ENCODE results near the gene PLXNA4.

Gene PLXNA4

GRCh38 chr7:132533916-132534315, 42.4 kb downstream of the PLXNA4 start:
- no peak for DNase-seq

- DNase-seq = no peak
Measured at GRCh38 chr7:132532281-132532680, 44.0 kb downstream of the PLXNA4 start.

- DNase-seq = no peak
Measured at GRCh38 chr7:132531562-132531961, 44.7 kb downstream of the PLXNA4 start.

- DNase-seq = no peak
Measured at GRCh38 chr7:132528695-132529094, 47.6 kb downstream of the PLXNA4 start.

- no peak for DNase-seq
Measured at GRCh38 chr7:132527467-132528410, 48.5 kb downstream of the PLXNA4 start.

- no peak for DNase-seq
Measured at GRCh38 chr7:132526111-132526740, 50.0 kb downstream of the PLXNA4 start.

GRCh38 chr7:132521423-132521822, 54.8 kb downstream of the PLXNA4 start:
- DNase-seq = no peak

GRCh38 chr7:132520591-132521280, 55.5 kb downstream of the PLXNA4 start:
- DNase-seq = no peak

- no peak for DNase-seq
Measured at GRCh38 chr7:132519936-132520335, 56.3 kb downstream of the PLXNA4 start.

GRCh38 chr7:132518839-132519173, 57.5 kb downstream of the PLXNA4 start:
- DNase-seq = no peak

- no peak for DNase-seq
Measured at GRCh38 chr7:132518102-132518838, 58.0 kb downstream of the PLXNA4 start.

- DNase-seq = no peak
Measured at GRCh38 chr7:132516042-132516840, 60.0 kb downstream of the PLXNA4 start.

GRCh38 chr7:132515181-132515580, 61.1 kb downstream of the PLXNA4 start:
- no peak for DNase-seq

- DNase-seq = no peak
Measured at GRCh38 chr7:132514430-132514829, 61.8 kb downstream of the PLXNA4 start.

GRCh38 chr7:132511921-132512320, 64.3 kb downstream of the PLXNA4 start:
- DNase-seq = no peak

- DNase-seq = no peak
Measured at GRCh38 chr7:132511387-132511786, 64.9 kb downstream of the PLXNA4 start.

- DNase-seq = no peak
Measured at GRCh38 chr7:132509643-132510042, 66.6 kb downstream of the PLXNA4 start.

- no peak for DNase-seq
Measured at GRCh38 chr7:132508724-132509353, 67.4 kb downstream of the PLXNA4 start.

- no peak for DNase-seq
Measured at GRCh38 chr7:132504852-132505251, 71.4 kb downstream of the PLXNA4 start.

GRCh38 chr7:132504071-132504470, 72.2 kb downstream of the PLXNA4 start:
- DNase-seq = no peak

GRCh38 chr7:132503415-132503814, 72.9 kb downstream of the PLXNA4 start:
- no peak for DNase-seq

- no peak for DNase-seq
Measured at GRCh38 chr7:132501956-132502355, 74.3 kb downstream of the PLXNA4 start.

All from NCI-H345 (cell line).